NCI-H2171 (cell line): ENCODE measurements around the gene HOTAIR.
A peak's percentile ranks its signal among the peaks of the same experiment; 100 is the strongest.

Source experiments
- DNase-seq: peaks from one replicate; lab custom pipeline; 2025; lab: John Stamatoyannopoulos, UW

HOTAIR gene

DNA sequence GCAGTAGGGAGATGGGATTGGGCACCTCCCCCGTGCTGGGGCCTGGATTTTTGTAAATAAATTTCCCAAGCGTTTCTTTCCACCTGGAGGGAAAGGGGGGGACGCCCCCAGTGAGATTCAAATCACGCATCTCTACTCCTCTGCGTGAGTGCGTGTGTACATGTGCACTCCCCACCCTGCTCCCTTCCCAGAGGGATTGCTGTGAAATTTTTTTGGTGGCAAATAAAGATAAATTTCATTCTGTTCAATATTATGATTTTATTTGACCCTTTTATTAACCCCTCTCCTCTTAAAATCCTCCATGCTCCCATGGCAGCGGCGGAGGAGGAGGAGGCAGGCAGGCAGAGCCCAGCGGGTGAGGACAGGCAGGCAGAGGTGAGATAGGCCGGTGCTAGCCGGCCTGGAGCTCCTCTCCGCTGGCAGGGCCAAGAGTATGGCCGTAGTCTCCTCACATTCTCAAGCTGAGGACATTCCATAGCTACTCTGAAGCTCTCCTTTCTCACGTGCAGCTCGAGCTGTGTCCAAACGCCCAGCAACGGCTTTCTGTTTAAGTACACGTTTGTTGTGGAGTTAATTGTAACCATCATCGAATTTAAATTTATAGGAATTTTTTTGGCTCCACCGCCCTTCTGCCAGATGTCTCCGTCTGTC, 1.5 kb upstream of the HOTAIR start:
- DNase-seq = no peak

DNA sequence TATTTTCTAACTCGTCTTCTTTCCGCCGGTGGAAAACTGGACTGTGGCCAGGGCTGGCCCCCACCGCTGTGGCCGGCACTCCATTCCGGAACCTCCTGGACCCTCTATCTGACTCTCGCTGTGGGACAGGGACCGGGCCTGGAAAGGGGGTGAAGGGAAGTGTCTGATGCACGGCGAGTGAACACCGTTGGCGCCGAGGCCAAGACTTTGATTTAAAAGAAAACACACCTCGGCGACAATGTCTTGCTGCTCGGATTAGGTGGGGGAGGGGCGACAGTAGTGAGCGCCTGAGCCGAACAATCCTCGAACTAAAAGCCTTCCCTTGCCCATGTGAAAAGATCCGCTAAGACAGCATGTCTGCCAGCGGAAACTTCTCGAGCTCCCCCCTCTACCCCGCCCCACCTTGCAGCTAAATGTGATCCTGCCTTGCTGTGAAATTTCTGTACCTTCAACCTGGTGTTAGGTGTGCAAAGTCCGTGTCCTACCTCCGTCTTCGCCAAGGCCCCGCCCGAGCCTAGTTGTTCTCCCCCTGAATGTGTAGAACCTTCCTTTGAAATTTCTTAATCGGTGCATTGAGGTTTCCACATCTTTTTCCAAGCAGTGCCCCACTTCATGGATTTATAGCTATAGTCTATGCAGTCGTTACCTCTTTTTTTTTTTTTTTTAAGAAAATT, 862 bp upstream of the HOTAIR start:
- DNase-seq = no peak

GRCh38 chr12:53975064-53975471, 314 bp upstream of the HOTAIR start:
- peak; percentile 34 for DNase-seq

DNA sequence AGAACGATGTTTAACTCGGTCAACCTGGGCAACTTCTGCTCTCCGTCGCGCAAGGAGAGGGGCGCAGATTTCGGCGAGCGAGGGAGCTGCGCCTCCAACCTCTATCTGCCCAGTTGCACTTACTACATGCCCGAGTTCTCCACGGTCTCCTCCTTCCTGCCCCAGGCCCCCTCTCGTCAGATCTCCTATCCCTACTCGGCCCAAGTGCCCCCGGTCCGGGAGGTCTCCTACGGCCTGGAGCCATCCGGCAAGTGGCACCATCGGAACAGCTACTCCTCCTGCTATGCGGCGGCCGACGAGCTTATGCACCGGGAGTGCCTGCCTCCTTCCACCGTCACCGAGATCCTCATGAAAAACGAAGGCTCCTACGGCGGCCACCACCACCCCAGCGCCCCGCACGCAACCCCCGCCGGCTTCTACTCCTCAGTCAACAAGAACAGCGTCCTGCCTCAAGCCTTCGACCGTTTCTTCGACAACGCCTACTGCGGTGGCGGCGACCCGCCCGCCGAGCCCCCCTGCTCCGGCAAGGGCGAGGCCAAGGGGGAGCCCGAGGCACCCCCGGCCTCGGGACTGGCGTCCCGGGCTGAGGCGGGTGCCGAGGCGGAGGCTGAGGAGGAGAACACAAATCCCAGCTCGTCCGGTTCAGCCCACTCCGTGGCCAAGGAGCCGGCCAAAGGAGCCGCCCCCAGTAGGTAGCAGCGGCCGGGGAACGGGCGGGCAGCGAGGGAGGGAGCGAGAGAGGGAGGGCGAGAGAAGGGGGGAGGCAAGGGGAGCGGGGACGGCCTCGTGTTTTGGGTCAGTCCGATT, 1.3 kb downstream of the HOTAIR start:
- DNase-seq = no peak

- no peak for DNase-seq
These were observed 2.0 kb downstream of the HOTAIR start, which contains the start of gene HOXC11 for GRCh38 chr12:53972722-53973235. TSS of gene HOXC11 (plus strand) at chr12:53973126. CDS start at chr12:53973242, 116 bp downstream.

- DNase-seq = no peak
These were observed 2.5 kb downstream of the HOTAIR start for GRCh38 chr12:53972152-53972702.

DNA sequence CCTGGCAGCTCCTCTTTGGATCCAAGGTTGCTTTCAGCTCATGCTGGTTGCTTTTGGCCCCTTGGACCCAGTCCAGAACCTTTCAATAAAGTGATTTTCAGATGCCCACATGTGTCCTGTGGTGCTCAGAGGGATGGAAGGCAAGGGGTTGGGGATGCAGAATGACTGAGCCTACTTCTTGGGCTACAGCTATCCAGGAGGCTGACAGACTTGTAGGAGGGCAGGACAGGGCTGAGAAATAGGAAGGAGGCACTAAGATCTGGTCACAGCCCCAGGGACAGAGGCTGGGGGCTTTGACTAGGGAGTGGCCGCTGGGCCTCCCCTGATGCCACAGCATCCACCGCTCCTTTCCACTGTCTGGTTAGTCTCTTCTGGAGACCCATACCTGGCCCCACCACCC, 3.1 kb downstream of the HOTAIR start:
- no peak for DNase-seq

DNA sequence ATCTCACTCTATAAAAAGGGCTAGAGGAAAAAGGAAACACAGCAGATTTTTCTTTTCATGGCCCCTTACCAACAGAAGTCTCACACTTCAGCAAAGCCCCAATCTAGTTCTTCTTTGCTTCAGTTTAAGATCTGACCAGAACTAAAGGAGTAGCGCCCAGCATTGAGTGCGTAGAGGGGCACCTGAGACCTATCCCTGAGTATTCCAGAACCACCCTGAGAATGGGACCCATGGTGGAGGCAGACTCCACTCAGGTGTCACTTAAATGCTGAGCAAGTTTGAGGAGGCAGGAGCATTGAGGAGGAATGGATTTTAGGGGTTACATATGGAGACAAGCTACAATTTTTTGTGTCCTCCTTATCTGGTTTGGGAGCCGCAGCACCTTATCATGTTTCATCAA, 3.6 kb downstream of the HOTAIR start:
- DNase-seq = no peak

DNA sequence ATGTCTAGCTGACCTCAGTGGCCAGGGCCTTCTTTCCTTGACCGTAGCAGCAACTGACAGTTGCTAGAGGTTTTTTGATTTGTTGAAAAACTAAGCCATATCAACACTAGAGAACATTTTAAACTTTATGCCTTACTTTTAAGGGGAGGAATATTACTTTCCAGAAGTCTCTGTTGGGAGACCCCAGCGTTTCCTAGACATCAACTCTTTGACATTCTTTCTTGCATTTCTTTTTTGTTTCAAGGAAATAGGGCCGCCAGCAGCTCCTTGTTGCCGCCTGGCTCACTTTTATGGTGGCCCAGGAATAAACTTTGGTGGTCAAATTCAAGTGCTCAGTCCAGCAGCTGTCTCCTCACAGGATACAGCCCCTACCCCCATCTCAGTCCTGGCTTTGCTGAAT, 4.3 kb downstream of the HOTAIR start:
- DNase-seq = no peak

- no peak for DNase-seq
These were observed 5.0 kb downstream of the HOTAIR start for GRCh38 chr12:53969588-53970259.

- no peak for DNase-seq
These were observed 6.3 kb downstream of the HOTAIR start for GRCh38 chr12:53968214-53969127.

DNA sequence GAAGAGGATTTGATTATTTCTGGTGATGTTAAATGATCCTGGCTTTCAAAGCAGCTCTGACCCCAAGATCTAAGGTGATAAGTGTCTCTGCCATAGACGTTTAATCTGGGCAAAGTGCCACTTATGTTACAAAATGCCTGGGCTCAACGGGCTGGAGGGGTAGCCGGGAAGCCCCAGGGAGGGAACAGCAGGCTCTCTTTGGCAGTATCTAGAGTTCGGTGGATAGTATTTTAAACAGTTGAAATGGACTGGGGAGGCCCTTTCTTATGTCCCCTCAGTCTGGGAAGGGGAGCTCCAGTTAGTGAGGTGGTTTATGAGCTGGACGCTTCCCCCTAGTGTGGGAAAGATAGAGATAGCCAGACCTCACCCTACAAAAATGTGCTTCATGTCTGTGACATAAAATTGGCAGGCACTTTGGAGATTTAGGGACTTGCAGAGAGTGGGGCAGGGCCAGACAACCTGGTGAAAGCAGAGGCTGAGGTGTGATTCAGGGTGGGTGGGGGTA, 7.3 kb downstream of the HOTAIR start:
- no peak for DNase-seq

DNA sequence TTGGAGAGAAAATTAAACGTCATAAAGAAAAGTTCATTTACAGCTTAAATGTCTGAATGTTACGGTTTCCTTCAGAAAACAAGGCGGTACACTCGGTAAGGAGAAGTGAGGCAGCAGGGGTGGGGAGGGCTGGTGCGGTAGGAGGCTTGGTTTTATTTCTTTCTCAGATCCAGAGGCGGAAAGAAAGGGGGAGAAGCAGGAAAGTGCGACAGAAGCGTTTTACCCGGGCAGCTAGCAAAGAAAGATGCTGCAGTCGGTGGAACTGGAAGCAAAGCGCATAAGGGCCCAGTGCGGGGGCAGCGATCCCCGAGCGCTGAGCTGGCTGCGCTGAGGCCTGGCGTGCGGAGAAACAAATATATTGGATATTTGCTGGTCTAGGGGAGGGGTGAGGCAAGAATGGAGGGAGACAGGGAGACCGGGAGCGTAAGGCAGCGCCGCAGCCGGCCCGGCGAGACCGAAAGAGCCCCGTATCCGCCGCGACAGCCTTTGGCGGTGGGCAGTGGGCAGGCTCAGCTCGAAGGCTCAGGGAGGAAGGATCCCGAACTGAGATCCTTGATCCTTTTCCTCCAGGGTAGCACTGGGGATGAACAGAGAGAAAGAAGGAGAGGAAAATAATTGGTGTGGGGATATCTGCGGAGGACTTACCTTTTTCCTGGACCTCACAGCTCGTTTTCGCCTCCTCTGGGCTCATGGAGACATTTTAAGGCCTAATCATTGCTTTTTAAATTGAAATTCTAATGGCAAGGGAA, 8.2 kb downstream of the HOTAIR start:
- no peak for DNase-seq

DNA sequence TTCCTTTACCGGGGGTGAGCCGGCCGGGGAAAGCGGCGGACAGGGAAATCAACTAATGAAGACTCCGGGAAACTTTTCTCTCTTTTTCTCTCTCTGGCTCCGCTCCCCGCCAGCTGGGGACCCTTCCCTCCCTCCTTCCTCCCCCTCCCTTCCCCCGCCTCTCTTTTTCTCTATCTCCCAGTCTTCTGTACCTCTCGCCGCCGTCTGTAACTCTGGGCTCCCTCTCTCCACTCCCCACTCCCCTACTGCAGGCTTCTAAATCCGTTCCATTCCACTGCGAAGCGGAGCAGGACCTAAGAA, 8.7 kb downstream of the HOTAIR start:
- no peak for DNase-seq

DNA sequence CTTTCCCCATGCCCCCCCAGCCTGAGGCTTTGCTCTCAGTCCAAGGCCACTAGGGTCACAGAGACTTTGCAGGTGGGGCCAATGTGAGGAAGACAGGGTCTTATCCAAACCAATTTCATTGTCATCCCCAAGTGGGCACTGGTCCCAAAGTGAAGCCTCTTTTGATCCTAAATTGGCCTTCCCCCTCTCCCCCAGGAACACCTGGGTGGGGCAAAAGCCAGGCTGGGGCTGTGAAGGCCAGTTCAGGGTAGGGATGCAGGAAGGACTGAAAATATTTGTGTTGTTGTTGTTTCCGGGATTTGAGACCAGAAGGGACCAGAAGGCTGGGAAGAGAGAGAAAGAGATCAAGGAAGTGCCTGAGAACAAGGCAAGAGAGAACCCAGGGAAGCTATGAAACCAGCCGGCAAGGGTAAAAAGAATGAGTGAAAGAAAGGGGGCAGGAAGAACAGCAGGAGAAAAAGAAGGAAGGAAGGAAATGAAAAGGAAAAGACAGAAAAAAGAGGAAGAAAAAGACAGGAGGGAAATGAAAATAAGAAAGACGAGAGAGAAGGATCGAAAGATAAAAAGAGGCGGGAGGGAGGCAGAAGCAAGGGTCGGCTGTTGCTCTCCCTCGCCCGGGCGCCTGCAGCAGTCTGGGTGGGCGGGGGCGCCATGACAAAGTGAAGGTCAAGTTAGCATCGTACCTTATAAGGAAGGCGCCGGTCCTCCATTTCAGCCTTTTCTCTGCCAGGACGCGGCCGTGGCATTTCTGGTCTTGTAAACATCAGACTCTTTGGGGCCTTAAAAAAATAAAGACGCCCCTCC, 9.3 kb downstream of the HOTAIR start:
- DNase-seq = no peak

DNA sequence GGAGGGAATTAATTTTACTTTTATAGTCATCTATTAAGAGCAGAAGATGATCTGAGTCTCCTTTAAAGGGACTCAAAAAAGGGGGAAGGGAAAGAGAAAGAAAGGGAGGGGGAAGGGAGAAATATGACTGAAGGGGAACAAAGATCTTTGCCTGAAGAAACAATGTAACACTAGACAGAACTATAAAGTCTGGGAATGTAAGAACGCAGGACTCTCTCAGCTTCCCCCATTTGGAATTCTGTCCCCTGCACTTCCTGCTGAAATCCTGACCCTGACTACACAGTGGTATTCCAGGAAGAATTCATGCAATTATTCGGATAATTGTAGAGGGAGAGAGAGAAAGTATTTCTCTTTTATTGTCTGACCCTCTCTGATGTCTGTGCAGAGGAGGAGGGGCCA, 10.4 kb downstream of the HOTAIR start:
- DNase-seq = no peak

GRCh38 chr12:53963434-53964314, 11.1 kb downstream of the HOTAIR start:
- no peak for DNase-seq

DNA sequence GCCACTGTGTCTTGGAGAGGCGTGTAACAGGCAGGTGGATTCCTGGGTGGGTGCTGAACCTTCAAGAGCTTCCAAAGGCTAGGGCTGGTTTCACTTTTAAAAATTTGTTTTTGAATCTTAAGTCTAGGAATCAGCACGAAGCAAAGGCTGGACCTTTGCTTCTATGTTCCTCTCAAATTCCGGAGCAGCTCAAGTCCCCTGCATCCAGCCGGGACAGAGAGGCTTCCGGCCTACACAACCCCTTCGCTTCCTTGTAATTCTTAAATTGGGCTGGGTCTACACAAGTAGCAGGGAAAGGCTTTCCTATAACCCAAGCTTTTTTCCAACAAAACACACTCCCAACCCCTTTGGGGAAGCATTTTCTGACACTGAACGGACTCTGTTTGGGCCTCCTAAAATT, 11.7 kb downstream of the HOTAIR start:
- no peak for DNase-seq
